ENCODE data around the gene DMD. TPM values are rescaled to one million over a fixed set of nuclear protein-coding genes. Genes with fewer than 3 reads are reported as not detected.

Gene DMD
- total and polyA plus RNA-seq, 2 donors from 2014 or later = 4.2 to 17.9 TPM

GRCh38 chrX:31580227-31580626, 1631.1 kb downstream of the DMD start:
- no peak for FAIRE-seq

GRCh38 chrX:31572360-31572759, 1639.0 kb downstream of the DMD start:
- Histone ChIP-seq H3K9me3 (ENCODE audit: control insufficient read depth in 2 of 3, insufficient read depth in 1 of 3, low read length in 3 of 3) (no peaks in the 10 kb centered on the region), H3K4me3 (ENCODE audit: low read length in 3 of 3) (no peak overlapping the region), H3K9ac (ENCODE audit: low read length in 3 of 3) (no peak overlapping the region), H3K36me3 (ENCODE audit: control insufficient read depth in 2 of 3, insufficient read depth in 3 of 3, low read length in 3 of 3) (no peaks in the 10 kb centered on the region), H3K27ac (ENCODE audit: low read depth in 2 of 2, low read length in 2 of 2) (no peak overlapping the region), H3K27me3 (ENCODE audit: control insufficient read depth, insufficient read depth, low read length) (no peaks in the 10 kb centered on the region), H3K4me1 (ENCODE audit: control insufficient read depth in 2 of 3, insufficient read depth in 2 of 3, low read depth in 1 of 3, low read length in 3 of 3) (no peaks in the 10 kb centered on the region)
- no peak for TF ChIP-seq CTCF (IDR thresholded peaks at IDR 0.05; ENCODE audit: borderline replicate concordance, extremely low read depth, insufficient read depth)
- FAIRE-seq (no peak), DNase-seq (no peak)
- intact Hi-C loops (cut with DNase I) = no loop called here

More at GRCh38 chrX:31580227-31580626, 1631.1 kb downstream of the DMD start:
- no peaks in the 10 kb centered on the region for H3K4me1 ChIP-seq (ENCODE audit: control insufficient read depth in 2 of 3, insufficient read depth in 2 of 3, low read depth in 1 of 3, low read length in 3 of 3)
- no peak for DNase-seq
- no peaks in the 10 kb centered on the region for H3K27me3 ChIP-seq (ENCODE audit: control insufficient read depth, insufficient read depth, low read length)
- no peak for TF ChIP-seq CTCF (IDR thresholded peaks at IDR 0.05; ENCODE audit: borderline replicate concordance, extremely low read depth, insufficient read depth)
- H3K27ac ChIP-seq (ENCODE audit: low read depth in 2 of 2, low read length in 2 of 2) = no peak overlapping the region
- intact Hi-C loops (cut with DNase I) = no loop called here
- no peaks in the 10 kb centered on the region for H3K36me3 ChIP-seq (ENCODE audit: control insufficient read depth in 2 of 3, insufficient read depth in 3 of 3, low read length in 3 of 3)
- H3K9me3 ChIP-seq (ENCODE audit: control insufficient read depth in 2 of 3, insufficient read depth in 1 of 3, low read length in 3 of 3) = no peaks in the 10 kb centered on the region
- H3K9ac ChIP-seq (ENCODE audit: low read length in 3 of 3) = no peak overlapping the region
- no peak overlapping the region for H3K4me3 ChIP-seq (ENCODE audit: low read length in 3 of 3)

- TF ChIP-seq CTCF (IDR thresholded peaks at IDR 0.05; ENCODE audit: borderline replicate concordance, extremely low read depth, insufficient read depth) = no peak
- no peak overlapping the region for H3K4me3 ChIP-seq (ENCODE audit: low read length in 3 of 3)
- H3K4me1 ChIP-seq (ENCODE audit: control insufficient read depth in 2 of 3, insufficient read depth in 2 of 3, low read depth in 1 of 3, low read length in 3 of 3) = no peaks in the 10 kb centered on the region
- DNase-seq (no peak), FAIRE-seq (no peak)
- H3K36me3 ChIP-seq (ENCODE audit: control insufficient read depth in 2 of 3, insufficient read depth in 3 of 3, low read length in 3 of 3) = no peaks in the 10 kb centered on the region
- no peak overlapping the region for H3K9ac ChIP-seq (ENCODE audit: low read length in 3 of 3)
- H3K27ac ChIP-seq (ENCODE audit: low read depth in 2 of 2, low read length in 2 of 2) = no peak overlapping the region
- H3K27me3 ChIP-seq (ENCODE audit: control insufficient read depth, insufficient read depth, low read length) = no peaks in the 10 kb centered on the region
- no peaks in the 10 kb centered on the region for H3K9me3 ChIP-seq (ENCODE audit: control insufficient read depth in 2 of 3, insufficient read depth in 1 of 3, low read length in 3 of 3)
- intact Hi-C loops (cut with DNase I) = no loop called here
Observed at GRCh38 chrX:31570658-31571057, 1640.7 kb downstream of the DMD start.

- Histone ChIP-seq H3K9me3 (ENCODE audit: control insufficient read depth in 2 of 3, insufficient read depth in 1 of 3, low read length in 3 of 3) (no peaks in the 10 kb centered on the region), H3K27ac (ENCODE audit: low read depth in 2 of 2, low read length in 2 of 2) (no peak overlapping the region), H3K36me3 (ENCODE audit: control insufficient read depth in 2 of 3, insufficient read depth in 3 of 3, low read length in 3 of 3) (no peaks in the 10 kb centered on the region), H3K27me3 (ENCODE audit: control insufficient read depth, insufficient read depth, low read length) (no peaks in the 10 kb centered on the region), H3K4me1 (ENCODE audit: control insufficient read depth in 2 of 3, insufficient read depth in 2 of 3, low read depth in 1 of 3, low read length in 3 of 3) (no peaks in the 10 kb centered on the region), H3K4me3 (ENCODE audit: low read length in 3 of 3) (no peak overlapping the region), H3K9ac (ENCODE audit: low read length in 3 of 3) (no peak overlapping the region)
- DNase-seq (no peak), FAIRE-seq (no peak)
- intact Hi-C loops (cut with DNase I) = no loop called here
- TF ChIP-seq CTCF (IDR thresholded peaks at IDR 0.05; ENCODE audit: borderline replicate concordance, extremely low read depth, insufficient read depth) = no peak
Observed at GRCh38 chrX:31563792-31564191, 1647.6 kb downstream of the DMD start.

Data from kidney (tissue), 14 donors.